Measurements from ENCODE around the gene MOB2.
"Not testable (repeated sequence)": the region's sequence is repeated elsewhere in the genome, so short reads cannot be mapped to it uniquely, and the experiment has no call there.

The MOB2 gene

DNA sequence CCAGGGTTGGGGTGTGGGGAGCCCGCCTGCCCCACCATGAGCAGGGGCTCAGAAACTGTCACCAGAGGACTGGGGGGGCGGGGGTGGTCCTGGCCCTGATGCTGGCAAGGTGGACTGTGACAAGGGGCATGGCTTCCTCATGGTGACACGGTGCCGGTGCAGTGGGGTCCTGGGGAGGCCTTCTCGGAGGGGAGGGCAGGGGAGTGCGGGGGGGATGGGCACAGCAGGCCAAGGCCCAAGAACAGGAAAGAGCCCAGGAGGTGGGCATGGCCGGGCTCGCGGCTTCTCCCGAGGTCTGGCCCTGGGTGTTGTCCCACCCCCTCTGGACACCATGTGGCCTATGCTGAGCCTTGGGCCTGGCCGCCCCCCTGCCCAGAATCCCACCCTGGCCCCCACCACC is 47.2 kb downstream of the MOB2 start:
- no peak for DNase-seq

DNA sequence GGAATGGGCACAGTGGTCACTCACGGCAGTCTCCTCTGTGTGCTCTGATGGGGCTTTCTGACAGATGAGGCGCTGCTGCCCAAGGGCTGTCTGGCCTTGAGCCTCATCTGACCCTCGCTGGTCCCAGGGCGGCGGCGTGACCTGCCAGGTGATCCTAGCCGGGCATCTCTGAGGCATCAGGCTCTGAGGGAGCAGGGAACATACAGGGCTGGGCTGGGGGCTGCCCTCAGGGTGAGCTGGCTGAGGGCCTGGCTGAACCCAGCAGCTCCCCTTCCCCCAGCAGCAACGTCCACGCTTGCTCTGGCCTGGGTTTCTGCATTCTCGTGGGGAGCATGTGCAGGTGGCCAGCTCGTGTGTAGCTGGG is 47.6 kb downstream of the MOB2 start:
- no peak for DNase-seq

DNA sequence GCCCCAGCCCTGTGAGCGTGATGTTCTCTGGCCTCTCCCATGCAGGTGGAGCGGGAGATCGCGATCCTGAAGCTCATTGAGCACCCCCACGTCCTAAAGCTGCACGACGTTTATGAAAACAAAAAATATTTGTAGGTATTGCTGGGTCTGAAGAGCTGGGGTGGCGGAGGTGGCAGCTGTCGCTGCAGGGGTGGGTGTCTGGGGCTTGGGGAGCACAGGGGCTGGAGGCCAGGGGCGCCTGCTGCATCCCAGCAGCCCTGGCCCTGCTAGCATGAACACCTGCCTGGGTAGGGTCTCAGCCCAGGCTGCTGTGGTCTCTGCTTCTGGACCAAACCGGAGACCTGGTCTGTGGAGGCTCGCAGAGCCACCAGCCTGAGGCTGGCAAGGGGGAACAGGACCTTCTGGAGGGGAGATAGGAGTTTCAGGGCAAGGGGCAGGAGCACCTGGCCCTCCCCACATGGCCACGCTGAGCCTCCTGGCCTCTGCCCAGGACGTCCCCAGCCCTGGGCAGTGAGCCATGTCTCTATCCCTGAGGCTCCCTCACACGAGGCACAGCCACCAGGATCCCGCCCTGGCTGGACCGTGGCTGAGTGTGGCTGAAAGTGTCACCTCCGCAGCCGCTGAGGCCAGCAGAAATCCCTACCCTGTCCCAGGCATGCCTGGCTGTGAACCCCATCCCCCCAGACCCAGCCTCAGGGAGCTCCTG is 48.2 kb downstream of the MOB2 start:
- no peak for DNase-seq

DNA sequence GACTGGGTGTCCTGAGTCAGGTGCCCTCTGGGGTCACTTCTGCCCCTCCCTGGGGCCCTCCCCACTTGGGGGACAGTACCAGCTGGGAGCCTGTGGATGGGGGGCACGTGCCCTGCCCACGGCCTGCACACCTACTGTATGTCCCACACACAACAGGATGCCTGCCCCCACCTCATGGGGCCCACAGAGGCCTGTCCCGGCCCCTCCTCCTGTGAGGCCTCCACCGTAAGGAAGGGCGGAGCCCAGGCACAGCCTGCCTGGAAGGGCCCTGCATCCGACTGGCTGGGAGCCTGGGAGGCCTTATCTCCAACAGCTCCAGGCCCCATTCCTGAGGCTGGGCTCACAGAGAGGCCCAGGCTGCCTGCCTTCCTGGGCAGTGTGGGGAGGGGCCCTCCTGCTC is 49.1 kb downstream of the MOB2 start:
- DNase-seq, result no peak

DNA sequence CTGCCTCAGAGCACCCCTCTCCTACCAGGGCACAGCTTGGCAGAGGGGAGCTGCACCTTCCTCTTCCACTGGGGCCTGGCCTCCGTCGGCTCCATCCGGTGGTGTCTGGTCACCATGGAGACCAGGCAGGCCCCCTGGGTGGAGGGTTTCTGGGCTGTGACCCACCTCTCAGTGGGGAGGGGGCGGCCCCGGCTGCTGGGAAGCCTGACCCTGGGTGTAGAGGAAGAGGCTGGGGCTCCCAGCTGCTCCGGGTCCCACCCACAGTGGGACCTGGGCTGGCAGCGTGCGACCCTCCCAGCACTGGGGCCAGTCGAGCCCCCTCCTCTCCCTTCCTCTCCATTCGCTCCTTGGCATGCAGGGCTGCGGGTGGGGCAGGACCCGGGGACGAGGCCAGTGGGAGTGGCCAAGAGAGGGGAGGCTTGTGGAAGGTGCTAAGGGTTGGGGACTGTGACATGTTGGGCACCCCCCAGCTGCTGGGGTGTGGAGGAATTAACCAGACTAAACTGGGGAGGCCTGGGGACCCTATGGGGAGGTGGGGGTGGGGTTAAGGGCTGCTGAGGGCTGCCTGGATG is 50.0 kb downstream of the MOB2 start:
- no peak for DNase-seq

DNA sequence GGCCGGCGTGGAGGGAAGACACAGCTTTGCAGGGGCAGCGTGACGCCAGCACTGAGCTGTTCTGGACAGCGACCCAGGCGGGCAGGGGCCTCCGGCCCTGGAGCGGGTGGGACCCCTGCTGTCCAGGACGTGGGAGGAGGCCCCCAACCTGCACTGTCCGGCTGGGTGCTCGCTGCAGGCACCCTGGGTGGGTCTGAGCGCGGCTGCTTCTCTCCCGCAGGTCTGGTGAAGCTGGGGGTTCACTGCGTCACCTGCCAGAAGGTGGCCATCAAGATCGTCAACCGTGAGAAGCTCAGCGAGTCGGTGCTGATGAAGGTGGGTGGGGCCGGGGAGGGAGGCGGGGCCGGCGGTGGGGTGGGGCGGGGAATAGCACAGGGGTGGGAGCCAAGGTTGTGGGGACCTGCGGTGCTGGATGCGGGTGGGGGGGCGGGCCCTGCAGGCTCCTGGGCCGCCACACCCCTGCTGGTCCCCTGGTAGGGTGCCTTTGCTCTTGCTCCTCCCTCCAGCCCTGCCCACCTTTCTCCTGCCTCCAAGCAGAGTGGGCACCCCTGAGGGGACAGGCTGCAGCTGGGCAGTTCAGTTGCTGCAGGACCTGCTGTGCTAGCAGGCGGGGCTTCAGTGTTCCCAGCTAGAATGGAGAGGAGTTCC is 50.6 kb downstream of the MOB2 start:
- DNase-seq, result no peak

DNA sequence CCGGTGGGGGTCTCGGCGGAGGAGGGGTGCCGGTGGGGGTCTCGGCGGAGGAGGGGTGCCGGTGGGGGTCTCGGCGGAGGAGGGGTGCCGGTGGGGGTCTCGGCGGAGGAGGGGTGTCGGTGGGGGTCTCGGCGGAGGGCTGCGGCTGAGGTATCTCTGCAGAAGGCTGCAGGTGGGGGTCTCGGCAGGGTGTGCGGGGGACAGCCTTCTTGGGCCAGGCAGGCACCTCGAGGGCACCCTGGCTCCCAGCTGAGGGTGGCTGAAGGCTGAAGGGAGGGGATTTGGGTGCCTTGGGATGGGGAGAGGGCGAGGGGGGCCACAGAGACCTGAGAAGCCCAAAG is 51.1 kb downstream of the MOB2 start:
- not testable (repeated sequence) for DNase-seq

DNA sequence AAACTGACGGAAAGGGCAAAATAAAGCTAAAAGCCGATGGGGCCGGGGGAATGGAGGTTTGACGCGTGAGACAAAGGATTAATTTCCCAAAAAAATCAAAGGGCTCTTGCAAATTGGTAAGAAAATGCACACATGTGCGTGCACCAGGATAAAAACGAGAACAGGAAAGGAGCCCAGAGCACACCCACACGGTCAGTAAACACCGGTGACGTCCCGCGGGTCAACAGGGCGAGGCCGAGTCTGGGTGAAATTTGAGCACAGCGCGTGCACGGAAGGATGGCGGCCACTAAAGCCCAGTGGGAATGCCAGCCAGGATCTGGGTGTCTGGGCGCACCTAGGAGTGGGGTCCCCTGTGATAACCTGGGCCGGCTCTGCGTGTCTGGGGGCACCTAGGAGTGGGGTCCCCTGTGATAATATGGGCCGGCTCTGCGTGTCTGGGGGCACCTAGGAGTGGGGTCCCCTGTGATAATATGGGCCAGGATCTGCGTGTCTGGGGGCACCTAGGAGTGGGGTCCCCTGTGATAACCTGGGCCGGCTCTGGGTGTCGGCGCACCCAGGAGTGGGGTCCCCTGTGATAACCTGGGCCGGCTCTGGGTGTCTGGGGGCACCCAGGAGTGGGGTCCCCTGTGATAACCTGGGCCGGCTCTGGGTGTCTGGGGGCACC is 52.5 kb downstream of the MOB2 start:
- DNase-seq, result no peak

DNA sequence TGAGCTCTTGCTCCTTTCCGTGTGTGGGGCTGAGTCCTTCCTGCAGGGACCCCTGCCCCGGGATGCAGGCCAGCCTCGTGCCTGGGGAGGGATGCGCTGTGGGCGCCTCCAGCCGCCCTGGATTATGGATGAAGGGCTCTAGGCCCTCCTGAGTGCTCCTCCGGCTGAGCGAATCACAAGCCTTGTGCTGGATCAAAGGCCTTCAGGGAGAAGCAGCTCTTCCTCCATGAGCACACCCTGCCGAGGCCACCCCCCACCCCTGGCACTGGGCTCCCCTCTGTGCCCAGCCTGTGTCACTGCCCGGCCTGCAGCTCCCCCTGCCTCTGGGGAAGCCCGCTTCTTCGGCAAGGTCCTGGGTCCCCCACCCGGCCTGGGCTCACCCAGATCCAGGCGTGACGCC is 53.0 kb downstream of the MOB2 start:
- DNase-seq, result no peak

DNA sequence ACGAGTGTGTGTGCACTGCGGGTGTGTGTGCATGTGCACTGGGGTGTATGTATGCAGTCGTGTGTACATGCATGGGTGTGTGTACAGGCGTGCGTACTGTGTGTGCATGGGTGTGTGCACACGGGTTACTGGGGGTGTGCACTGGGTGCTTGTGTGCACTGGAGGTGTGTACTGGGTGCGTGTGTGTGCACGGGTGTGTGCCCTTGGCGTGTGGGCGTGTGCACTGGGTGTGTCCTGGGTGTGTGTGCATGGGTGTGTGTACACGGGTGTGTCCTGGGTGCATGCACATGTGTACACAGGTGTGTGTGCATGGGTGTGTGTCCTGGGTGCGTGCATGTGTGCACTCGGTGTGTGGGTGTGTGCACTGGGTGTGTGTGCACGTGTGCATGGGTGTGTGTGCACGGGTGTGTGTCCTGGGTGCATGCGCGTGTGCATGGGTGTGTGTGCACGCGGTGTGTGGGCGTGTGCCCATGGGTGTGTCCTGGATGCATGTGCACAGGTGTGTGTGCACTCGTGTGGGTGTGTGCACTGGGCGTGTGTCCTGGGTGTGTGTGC is 57.7 kb downstream of the MOB2 start:
- no peak for DNase-seq

DNA sequence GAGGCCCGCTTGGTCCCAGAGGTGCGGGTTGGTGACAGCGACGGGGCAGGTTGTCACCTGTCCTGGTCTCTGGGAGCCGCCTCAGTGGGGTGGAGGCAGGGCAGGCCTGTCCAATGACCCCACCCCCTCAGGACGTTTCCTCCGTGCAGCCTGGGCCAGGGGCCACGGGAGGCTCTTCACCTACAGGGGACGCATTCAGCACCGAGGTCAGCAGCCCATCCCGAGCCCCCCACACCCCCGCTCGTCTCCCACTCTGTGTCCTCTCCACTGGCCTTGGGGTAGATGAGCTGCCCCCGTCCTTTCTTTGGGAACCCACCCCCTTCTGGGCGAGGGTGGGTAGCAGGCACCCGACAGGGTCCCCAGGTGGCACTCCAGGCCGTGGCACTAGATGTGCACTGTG is 61.1 kb downstream of the MOB2 start:
- no peak for DNase-seq

DNA sequence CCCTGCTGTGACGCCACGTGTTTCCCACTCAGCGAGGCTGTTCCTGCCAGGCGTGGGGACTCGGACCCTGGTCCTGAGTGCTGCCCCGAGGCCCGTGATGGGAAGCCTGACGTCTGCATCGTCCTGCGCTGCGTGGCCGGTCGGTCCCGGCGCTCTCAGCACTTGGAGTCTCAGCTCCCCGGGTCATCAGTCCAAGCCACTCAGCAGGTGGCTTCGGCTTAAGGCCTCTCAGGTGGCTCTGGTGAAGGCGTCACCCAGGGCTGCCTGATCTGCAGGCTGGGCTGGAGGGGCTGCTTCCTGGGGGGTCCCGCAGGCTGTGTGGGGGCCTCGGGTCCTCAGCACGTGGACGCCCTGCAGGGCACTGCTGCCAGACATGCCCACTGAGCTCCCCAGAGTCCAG is 61.6 kb downstream of the MOB2 start:
- DNase-seq, result no peak

DNA sequence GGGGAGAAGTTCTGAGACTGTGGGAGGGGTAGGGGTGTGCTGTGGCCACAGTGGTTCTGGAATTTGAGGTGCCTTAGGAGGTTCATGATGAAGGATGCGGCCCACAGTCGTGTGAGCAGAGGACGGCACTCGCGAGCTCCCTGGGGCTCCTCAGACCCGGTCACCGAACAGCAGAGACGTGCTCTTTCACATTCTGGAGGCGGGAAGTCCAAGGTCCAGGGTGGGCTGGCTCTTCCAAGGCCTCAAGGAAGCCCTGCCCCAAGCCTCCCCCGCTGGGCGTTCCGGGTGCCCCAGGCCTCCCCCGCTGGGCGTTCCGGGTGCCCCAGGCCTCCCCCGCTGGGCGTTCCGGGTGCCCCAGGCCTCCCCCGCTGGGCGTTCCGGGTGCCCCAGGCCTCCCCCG is 63.2 kb downstream of the MOB2 start:
- not testable (repeated sequence) for DNase-seq

DNA sequence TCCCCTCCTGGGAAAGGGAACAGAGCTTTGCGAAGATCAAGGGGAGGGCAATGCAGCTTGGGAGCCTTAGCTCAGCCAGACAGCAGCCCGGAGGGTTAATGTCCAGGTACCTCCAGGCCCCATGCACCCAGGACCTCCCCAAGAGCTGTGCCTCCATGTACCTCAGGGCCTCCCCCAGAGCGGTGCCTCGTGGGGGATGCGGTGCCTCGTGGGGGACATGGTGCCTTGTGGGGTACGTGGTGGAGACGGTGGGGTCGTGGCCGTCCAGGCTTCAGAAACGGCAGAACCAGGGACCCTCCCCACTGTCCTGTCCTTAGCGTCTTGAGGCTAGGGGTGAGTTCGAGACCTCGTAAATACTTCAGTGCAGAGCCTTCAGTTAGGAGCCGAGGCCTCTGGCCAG is 63.6 kb downstream of the MOB2 start:
- DNase-seq, result no peak

DNA sequence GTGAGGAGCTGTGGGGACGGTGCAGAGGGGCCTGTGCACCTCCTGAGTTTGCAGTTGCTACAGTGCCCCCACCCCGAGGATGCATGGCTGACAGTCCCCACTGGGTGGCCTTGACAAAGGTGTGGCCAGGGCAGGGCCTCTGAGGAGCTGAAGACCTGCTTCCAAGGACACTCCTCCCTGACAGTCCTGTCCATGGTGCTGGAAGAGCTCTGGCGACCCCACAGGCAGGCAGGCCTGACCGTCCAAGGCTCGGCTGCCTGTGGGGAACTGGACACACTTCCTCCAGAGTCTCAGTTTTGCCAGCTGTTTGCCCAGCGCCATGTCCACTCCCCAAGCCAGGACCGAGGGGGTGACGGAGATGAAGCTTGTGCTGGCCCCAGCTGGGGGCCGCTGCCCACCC is 64.1 kb downstream of the MOB2 start:
- no peak for DNase-seq

DNA sequence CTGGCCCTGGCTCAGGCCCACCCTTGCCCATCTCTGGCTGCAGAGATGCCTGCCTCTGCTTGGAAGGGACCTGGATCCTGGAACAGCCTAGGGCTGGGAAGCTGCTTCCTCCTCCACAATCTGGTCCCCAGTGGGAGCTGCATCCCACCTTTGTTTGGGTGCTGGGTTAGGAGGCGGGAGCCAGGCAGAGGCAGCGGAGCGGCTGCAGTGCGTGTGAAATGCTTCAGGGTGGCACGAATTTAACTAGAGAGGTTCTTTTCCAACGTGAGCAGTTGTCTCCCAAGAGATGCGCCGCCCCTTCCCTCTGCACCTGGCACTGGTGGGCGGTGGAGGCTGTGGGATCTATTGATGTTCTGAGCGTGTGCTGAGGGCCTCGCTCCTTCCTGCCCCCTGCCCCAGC is 65.3 kb downstream of the MOB2 start:
- DNase-seq, result no peak

DNA sequence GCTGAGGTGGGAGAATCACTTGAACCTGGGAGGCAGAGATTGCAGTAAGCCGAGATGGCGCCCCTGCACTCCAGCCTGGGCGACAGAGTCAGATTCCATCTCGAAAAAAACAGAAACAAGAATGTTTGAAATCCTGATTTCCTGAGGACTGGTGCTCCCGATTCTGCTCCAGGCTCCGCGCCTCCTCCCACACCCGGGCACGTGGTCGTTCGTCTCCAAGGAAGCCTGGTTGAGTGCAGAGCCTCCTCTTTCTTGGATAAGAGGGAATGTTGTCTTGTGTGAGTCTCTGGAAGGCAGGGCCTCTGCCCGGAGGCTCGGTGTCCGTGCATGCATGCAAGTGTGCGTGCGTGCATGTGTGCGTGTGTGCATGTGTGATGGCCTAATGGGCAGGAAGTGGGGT is 66.8 kb downstream of the MOB2 start:
- DNase-seq, result no peak

Measured in DMS 273 treated with DMSO at 0.1 percent for 48 hours (cell line).